Duodenal mucosa (tissue), 2 donors: Measurements from ENCODE around the gene ERP29.

Experiments used
- H3K27ac ChIP-seq: one replicate; pipeline ENCODE4 v1.7.0; 2013; ENCODE audit warnings: low read depth, low read length
- H3K27me3 ChIP-seq, 2 donors: one replicate each; pipeline ENCODE4 v1.7.0; 2013; ENCODE audit warnings: low read length in 2 of 2, control low read depth in 1 of 2; ENCODE audit not compliant: insufficient read depth in 2 of 2, control insufficient read depth in 1 of 2
- H3K36me3 ChIP-seq, 2 donors: one replicate each; pipeline ENCODE4 v1.7.0; 2013; ENCODE audit warnings: low read length in 2 of 2, control low read depth in 1 of 2; ENCODE audit not compliant: insufficient read depth in 2 of 2, control insufficient read depth in 1 of 2
- H3K4me1 ChIP-seq, 2 donors: one replicate each; pipeline ENCODE4 v1.7.0; 2013; ENCODE audit warnings: low read length in 2 of 2, control low read depth in 1 of 2; ENCODE audit not compliant: insufficient read depth in 2 of 2, control insufficient read depth in 1 of 2
- H3K4me3 ChIP-seq, 2 donors: one replicate each; pipeline ENCODE4 v1.7.0; 2013; ENCODE audit warnings: low read length in 2 of 2, low read depth in 1 of 2
- H3K9ac ChIP-seq, 2 donors: one replicate each; pipeline ENCODE4 v1.7.0; 2013; ENCODE audit warnings: low read length in 2 of 2, low read depth in 1 of 2
- H3K9me3 ChIP-seq, 2 donors: one replicate each; pipeline ENCODE4 v1.7.0; 2013; ENCODE audit warnings: low read length in 2 of 2, control low read depth in 1 of 2; ENCODE audit not compliant: control insufficient read depth in 1 of 2

The ERP29 gene

GRCh38 chr12:112013601-112014402 is 576 bp downstream of the ERP29 start:
- Histone ChIP-seq H3K27me3 (no peaks in the 10 kb centered on the region), H3K27ac (peak overlapping the region; percentile 82), H3K4me1 (peaks cover 19 to 30% of the 10 kb centered on the region in 2 donors), H3K36me3 (peaks cover 9 to 12% of the 10 kb centered on the region in 2 donors), H3K4me3 (peak overlapping the region; percentile 92 to 93), H3K9me3 (no peaks in the 10 kb centered on the region), H3K9ac (peak overlapping the region; percentile 69 to 82)

GRCh38 chr12:112015938-112016337 is 2.7 kb downstream of the ERP29 start:
- Histone ChIP-seq H3K4me3 (no peak overlapping the region), H3K9me3 (no peaks in the 10 kb centered on the region), H3K27me3 (no peaks in the 10 kb centered on the region), H3K4me1 (peaks cover 19 to 30% of the 10 kb centered on the region in 2 donors), H3K9ac (no peak overlapping the region), H3K27ac (no peak overlapping the region), H3K36me3 (peaks cover 19 to 34% of the 10 kb centered on the region in 2 donors)

GRCh38 chr12:112017041-112017440 is 3.8 kb downstream of the ERP29 start:
- Histone ChIP-seq H3K4me3 (no peak overlapping the region), H3K9ac (no peak overlapping the region), H3K27me3 (no peaks in the 10 kb centered on the region), H3K4me1 (peaks cover 11 to 20% of the 10 kb centered on the region in 2 donors), H3K36me3 (peaks cover 25 to 43% of the 10 kb centered on the region in 2 donors), H3K9me3 (no peaks in the 10 kb centered on the region), H3K27ac (no peak overlapping the region)

- H3K27ac ChIP-seq = no peak overlapping the region
- no peaks in the 10 kb centered on the region for H3K9me3 ChIP-seq
- H3K4me1 ChIP-seq = peaks cover 10 to 12% of the 10 kb centered on the region in 2 donors
- H3K4me3 ChIP-seq = no peak overlapping the region
- no peaks in the 10 kb centered on the region for H3K27me3 ChIP-seq
- no peak overlapping the region for H3K9ac ChIP-seq
- H3K36me3 ChIP-seq = peaks cover 33 to 59% of the 10 kb centered on the region in 2 donors
These were observed 5.5 kb downstream of the ERP29 start for GRCh38 chr12:112018571-112019237.

GRCh38 chr12:112020947-112021457 is 7.8 kb downstream of the ERP29 start:
- H3K9me3 ChIP-seq = no peaks in the 10 kb centered on the region
- H3K4me1 ChIP-seq = peaks cover 0 to 4% of the 10 kb centered on the region in 2 donors
- H3K27me3 ChIP-seq = no peaks in the 10 kb centered on the region
- H3K9ac ChIP-seq = no peak overlapping the region
- H3K36me3 ChIP-seq = peaks cover 28 to 67% of the 10 kb centered on the region in 2 donors
- H3K4me3 ChIP-seq = no peak overlapping the region
- no peak overlapping the region for H3K27ac ChIP-seq

GRCh38 chr12:112022241-112023016 is 9.2 kb downstream of the ERP29 start:
- H3K4me1 ChIP-seq = peaks cover 0 to 4% of the 10 kb centered on the region in 2 donors
- H3K27ac ChIP-seq = no peak overlapping the region
- H3K27me3 ChIP-seq = no peaks in the 10 kb centered on the region
- H3K36me3 ChIP-seq = peaks cover 25 to 60% of the 10 kb centered on the region in 2 donors
- H3K9ac ChIP-seq = no peak overlapping the region
- H3K9me3 ChIP-seq = no peaks in the 10 kb centered on the region
- H3K4me3 ChIP-seq = no peak overlapping the region

GRCh38 chr12:112023759-112024396 is 10.7 kb downstream of the ERP29 start:
- Histone ChIP-seq H3K27ac (no peak overlapping the region), H3K36me3 (peaks cover 26 to 68% of the 10 kb centered on the region in 2 donors)

GRCh38 chr12:112025808-112026375 is 12.7 kb downstream of the ERP29 start:
- no peak overlapping the region for H3K9ac ChIP-seq
- H3K27me3 ChIP-seq = no peaks in the 10 kb centered on the region
- H3K27ac ChIP-seq = no peak overlapping the region
- H3K36me3 ChIP-seq = peaks cover 18 to 53% of the 10 kb centered on the region in 2 donors
- H3K4me1 ChIP-seq = no peaks in the 10 kb centered on the region
- no peak overlapping the region for H3K4me3 ChIP-seq
- H3K9me3 ChIP-seq = no peaks in the 10 kb centered on the region

More at GRCh38 chr12:112023759-112024396, 10.7 kb downstream of the ERP29 start:
- Histone ChIP-seq H3K9me3 (no peaks in the 10 kb centered on the region), H3K4me3 (no peak overlapping the region), H3K4me1 (peaks cover 0 to 2% of the 10 kb centered on the region in 2 donors), H3K27me3 (no peaks in the 10 kb centered on the region), H3K9ac (no peak overlapping the region)

- H3K27me3 ChIP-seq = no peaks in the 10 kb centered on the region
- no peaks in the 10 kb centered on the region for H3K4me1 ChIP-seq
- H3K27ac ChIP-seq = no peak overlapping the region
- H3K4me3 ChIP-seq = no peak overlapping the region
- H3K9ac ChIP-seq = no peak overlapping the region
- no peaks in the 10 kb centered on the region for H3K9me3 ChIP-seq
- H3K36me3 ChIP-seq = peaks cover 17 to 42% of the 10 kb centered on the region in 2 donors
These were observed 16.1 kb downstream of the ERP29 start for GRCh38 chr12:112029301-112029700.
